Lung microvascular endothelial cell (primary cell): ENCODE results near the gene INTS2. TPM values are rescaled to one million over a fixed set of nuclear protein-coding genes. Genes with fewer than 3 reads are reported as not detected.
"Not testable (repeated sequence)": the region's sequence is repeated elsewhere in the genome, so short reads cannot be mapped to it uniquely, and the experiment has no call there.

ENCODE experiments used
- DNase-seq, 2 donors: peaks; one replicate each; pipeline versions ENCODE4 v3.0.0 to v3.0.0-alpha.2; 2010; ENCODE audit warnings: low read depth in 2 of 2
- total RNA-seq: library from RNA; depleted of rRNA; stranded (reverse); fragments of >200 nt; gene quantifications from 2 replicates; pipeline ENCODE4 v1.2.1, GENCODE V29; 2014

Gene INTS2
- total RNA-seq, 1 donor from 2014 or later: 13.1 TPM

DNA sequence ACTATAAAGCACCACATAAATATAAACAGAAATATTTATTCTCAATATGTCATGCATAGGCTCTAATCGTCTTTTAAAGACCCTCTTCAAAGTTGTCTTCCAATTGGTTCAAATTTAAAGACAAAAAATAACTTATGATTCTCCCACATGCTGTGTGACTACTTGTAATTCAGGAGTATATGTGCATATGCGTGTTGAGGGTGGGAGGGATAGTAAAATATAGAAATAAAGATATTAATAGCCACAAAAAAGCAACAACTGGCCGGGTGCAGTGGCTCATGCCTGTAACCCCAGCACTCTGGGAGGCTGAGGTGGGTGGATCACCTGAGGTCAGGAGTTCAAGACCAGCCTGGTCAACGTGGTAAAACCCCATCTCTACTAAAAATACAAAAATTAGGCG lies 33.5 kb downstream of the INTS2 start:
- DNase-seq: not testable (repeated sequence)

DNA sequence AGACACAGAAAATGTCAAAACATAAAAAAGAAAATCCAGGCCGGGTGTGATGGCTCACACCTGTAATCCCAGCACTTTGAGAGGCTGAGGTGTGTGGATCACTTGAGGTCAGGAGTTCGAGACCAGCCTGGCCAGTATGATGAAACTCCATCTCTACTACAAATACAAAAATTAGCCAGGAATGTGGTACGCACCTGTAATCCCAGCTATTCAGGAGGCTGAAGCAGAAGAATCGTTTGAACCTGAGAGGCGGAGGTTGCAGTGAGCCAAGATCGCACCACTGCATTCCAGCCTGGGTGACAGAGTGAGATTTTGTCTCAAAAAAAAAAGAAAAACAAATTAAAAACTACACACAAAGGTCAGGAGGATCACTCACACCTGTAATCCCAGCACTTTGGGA lies 40.0 kb downstream of the INTS2 start:
- DNase-seq: not testable (repeated sequence)

GRCh38 chr17:61885865-61886264 lies 41.9 kb downstream of the INTS2 start:
- peak in 1 of 2 donors; percentile 11 for DNase-seq

DNA sequence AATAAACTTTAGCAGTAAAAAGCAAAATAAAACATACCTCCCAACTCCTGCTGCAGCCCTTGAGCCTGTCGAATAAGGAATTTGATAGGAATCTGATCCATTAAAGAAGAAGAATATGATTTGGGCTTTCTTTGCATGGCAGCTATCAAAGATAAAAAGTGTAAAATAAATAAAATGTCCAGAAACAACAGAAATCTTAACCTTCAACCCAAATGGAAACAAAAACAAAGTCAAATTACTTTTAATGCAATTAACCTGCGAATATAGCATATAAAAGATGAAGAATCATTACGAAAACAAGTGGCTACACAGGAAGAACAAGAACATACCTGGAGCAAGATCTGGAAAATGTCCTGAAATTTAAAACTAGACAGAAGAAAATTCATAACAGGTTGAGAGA lies 42.9 kb downstream of the INTS2 start:
- no peak for DNase-seq

DNA sequence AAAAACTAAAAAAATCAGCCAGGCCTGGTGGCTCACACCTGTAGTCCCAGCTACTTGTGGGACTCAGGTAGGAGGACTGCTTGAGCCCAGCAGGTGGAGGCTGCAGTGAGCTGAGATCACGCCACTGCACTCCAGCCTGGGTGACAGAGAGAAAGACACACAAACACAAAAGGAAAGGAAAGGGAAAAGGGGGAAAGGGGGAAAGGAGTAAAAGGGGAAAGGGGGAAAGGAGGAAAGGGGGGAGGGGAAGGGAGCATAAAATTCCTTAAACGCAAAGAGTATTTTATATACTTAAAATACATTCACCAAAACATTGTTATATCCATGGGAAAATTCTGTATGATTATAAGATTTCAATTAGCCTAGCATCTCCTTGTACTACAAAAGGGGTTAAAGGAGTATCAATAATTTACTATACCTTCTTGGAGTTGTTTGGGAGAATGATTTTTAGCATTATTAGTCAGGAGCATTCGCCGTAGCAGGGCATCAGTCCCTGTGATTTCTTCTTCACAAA lies 47.1 kb downstream of the INTS2 start:
- no peak for DNase-seq

GRCh38 chr17:61878984-61879612 lies 48.7 kb downstream of the INTS2 start:
- DNase-seq: no peak

- no peak for DNase-seq
These were observed 49.3 kb downstream of the INTS2 start for GRCh38 chr17:61878520-61878919.

DNA sequence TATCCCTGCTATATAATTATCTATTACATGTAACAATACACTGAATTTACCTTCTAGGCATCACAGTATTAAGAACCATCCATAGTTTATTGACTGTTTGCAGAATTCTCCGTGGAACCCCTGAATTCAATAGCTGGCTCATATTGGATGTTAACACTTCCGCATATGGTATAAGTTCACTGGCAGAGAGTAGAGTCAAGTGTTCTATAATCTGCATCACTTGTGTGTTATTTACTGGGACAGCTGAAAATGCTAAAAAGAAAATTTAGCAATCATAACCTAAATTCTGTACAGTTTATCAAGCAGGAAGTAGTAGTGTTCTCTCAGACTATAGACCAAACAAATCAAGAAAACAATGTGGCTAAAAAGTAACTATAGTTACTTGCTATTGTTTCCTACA lies 49.9 kb downstream of the INTS2 start:
- no peak for DNase-seq

DNA sequence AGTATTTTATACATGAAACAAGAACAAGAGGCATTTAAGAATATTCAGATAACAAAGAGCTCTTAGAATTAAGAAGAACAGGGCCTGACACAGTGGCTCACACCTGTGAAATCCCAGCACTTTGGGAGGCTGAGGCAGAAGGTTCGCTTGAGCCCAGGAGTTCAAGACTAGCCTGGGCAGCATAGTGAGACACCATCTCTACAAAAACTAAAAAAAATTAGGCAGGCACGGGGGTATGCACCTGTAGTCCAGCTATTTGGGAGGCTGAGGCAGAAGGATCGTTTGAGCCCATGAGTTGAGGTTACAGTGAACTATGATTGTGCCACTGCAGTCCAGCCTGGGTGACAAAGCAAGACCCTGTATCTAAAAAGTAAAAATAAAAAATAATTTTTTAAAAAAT lies 52.0 kb downstream of the INTS2 start:
- no peak for DNase-seq

DNA sequence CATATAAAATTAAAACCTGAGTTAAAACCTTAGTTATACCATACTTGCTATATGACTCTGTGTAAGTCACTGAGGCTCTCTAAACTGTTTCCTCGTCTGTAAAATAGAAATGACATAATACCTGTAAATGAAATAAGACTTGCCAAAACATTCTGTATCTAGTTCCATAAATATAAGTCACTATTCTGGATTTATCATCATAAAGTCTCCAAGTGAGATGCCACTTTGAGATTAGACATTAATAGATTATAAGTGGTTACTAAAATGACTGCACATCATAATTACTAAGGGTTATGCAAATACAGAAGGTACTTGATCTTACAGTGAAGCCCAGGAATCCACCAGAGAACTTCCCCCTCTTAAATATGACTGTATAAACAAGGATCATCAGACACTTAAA lies 52.5 kb downstream of the INTS2 start:
- DNase-seq: no peak

DNA sequence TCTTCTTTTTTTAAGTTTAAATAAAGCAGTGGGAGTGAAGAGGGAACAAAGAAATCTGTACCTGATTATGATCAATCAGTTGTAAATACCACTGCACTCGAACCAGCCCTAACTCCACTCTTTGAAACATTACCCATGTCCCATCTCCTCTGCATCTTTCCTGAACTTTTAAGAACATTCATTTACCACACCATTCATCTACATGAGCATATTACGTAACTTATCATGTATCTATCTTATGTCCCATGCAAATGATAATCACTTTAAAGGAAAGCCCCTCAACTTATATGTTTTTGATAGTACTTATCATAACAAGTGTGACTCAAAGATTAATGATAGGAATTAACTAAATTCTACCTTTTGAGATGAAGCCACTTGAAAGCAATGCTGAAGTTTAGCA lies 53.7 kb downstream of the INTS2 start:
- DNase-seq: no peak

GRCh38 chr17:61872099-61872498 lies 55.7 kb downstream of the INTS2 start:
- no peak for DNase-seq

DNA sequence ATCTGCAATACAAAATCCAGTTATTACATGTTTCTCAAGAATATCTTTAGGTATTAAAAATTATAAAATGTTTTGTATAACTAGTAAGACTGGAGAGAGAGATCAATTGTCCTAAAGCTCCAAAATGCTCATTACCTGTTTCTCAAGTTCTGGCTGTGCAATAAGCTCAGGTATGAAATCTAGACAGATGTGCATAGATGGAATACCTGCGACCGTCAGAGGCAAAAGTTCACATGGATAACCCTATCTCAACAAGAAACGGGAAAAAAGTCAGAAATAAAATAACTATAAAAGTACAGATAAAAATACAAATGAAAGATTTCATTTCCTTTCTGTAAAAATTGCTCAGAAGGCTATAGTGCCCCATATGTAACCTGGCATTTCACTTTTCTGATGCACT lies 58.6 kb downstream of the INTS2 start:
- no peak for DNase-seq

GRCh38 chr17:61868074-61868473 lies 59.7 kb downstream of the INTS2 start:
- DNase-seq: no peak

GRCh38 chr17:61867033-61867432 lies 60.7 kb downstream of the INTS2 start:
- no peak for DNase-seq

DNA sequence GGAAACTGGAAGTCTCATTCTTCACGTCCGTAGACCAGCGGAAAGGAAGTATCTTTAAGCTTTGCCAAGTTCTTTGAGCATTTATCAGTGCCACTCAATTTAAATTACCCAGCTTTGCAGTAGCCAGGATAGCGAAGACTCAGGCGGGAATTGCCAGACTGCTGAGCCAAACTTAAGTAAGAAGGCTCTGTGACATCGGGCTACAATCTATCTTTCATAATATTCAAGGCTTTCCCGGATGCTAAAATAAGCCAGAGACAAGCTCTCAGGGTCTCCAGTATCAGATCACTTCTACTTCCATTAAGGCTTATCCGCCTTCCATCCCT lies 64.0 kb downstream of the INTS2 start:
- DNase-seq: no peak

DNA sequence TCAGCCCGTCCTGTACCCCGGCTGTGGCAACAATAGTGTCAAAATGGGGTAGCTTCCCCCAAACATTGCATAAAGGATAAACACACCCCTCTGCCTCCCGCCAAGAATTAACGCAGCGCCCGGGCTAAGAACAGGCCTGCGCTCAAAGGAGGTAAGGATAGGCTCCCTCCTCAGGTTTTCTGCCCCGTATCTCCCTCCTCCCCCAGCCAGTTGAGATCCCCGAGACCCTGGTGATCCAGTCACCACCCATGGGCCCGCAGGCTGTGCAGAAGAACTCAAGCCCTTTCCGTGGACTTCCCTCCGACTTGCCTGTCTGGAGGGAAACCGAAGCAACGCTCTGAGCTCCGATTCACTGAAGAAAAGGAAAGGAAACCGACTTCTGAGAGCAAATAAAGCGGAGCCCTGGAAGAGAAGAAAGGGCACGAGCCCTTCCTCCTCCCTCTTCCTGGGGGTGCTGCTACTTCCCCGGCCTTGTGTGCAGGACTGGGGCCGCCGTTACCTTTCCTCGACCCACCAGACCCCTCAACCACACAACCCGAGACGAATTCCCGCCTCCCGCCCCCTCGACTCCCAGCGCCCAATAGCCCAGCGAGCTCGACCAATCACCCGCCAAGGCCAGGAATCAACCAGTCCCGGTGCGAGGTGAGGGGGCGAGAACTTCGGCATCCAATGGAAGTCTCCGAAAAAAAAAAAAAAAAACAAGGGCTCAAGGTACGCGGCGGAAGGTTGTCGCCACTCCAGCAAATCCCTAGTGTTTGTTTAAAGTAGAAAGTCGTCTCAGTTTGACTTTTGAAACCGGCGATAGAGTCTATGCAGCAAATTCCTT lies 64.6 kb downstream of the INTS2 start, which contains the start of gene BRIP1:
Gene BRIP1 (minus strand): TSS at position 554 of the 826 bp plus-strand sequence. CDS start 1,989 bp downstream, outside the sequence.
- DNase-seq: peak; percentile 93 to 96

GRCh38 chr17:61862105-61862574 lies 65.6 kb downstream of the INTS2 start:
- peak in 1 of 2 donors; percentile 3 for DNase-seq

GRCh38 chr17:61860397-61860796 lies 67.4 kb downstream of the INTS2 start:
- not testable (repeated sequence) for DNase-seq

DNA sequence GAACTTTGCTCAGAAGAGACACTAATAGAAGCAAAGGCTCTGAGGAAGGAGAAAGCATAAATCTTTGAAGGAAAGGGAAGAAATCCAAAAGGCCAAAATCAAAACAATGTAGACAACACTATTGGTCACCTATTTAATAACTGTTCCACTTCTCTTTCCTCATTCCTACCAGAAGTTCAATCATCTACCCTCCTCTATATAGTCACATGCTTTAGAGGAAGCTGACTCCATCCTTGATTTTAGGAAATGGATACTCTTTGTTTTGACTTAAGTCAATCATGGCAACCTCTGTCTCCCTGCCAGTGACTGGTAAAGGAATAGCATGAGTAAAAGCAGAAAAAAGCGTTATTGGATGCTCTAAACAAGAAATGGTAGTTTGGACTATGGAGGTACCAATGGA lies 71.7 kb downstream of the INTS2 start:
- peak in 1 of 2 donors; percentile 42 for DNase-seq

DNA sequence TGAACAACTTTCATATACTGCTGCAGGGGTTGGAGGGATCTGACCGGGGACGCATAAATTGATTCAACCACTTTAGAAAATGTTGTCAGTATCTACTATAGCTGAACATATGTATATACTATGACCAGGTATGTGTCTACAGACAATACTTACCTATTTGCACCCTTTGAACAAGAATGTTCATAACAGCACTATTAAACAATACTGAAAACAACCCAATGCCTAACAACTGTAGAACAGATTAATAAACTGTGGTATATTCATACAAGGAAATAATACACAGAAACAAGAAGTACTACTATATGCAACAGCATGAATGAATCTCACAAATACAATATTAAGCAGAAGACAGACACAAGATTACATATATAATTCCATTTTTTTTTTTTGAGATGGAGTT lies 74.9 kb downstream of the INTS2 start:
- no peak for DNase-seq

DNA sequence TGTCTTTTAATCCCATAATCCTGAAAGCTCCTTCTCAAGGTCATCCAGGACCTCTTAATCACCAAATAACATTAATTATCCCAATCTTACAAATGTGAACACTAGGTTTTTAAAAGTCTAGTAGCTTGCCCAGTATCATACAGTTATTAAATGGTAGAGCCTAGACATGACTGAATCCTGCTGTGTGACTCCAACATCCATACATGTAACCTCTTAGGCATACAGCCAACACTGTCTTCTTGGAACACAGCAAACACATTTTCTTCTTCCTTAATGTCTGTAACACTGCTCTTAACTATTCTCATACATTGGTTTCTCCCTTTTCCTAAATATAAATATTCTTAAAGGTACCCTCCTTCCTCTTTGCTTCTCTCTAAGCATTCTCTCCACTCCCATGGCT lies 78.1 kb downstream of the INTS2 start:
- DNase-seq: no peak

- DNase-seq: no peak
These were observed 78.9 kb downstream of the INTS2 start for GRCh38 chr17:61848896-61849295.
